ENCODE measurements around the gene HMGN4. TPM values are rescaled to one million over a fixed set of nuclear protein-coding genes. Genes with fewer than 3 reads are reported as not detected.
A peak's percentile ranks its signal among the peaks of the same experiment; 100 is the strongest.

The HMGN4 gene
- 10 to 100 TPM; 53.5 to 83.0 TPM for total RNA-seq

DNA sequence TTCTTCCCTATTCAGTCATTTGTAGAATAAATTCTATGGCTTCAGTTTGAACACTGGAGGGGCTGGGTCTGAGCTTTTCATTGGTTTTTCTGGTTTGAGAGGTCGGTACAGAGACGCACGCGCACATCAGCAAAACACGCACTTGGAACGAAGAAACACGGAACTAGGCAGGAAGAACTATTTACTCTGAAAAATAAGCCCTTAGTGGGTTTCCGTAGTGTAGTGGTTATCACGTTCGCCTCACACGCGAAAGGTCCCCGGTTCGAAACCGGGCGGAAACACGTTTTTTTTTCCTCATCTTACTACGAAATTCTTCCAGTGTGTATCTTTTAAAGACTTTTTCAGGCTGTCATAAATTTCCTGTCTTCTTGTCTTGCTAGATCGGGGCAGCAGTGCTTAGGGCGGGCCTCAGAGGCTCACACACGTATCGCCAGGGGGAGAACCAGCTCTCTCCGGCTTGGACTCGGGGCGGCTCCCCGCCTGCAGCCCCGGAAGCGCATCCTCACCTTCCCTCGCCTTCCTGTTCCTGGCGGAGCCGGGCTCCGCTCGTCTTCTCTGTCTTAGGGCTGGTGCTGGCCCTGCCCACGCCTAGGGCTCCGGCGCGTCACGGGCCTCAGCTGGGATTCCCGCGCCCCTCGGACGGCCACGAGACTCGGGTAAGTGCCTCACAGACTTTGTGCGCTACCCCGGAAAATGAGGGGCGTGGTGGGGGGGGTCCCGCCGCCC is at the start of gene HMGN4:
TSS of gene HMGN4 (plus strand) at position 521 of the 726 bp plus-strand sequence. CDS start 6,841 bp downstream, outside the sequence.
- no peaks in the 10 kb centered on the region for H3K36me3 ChIP-seq
- no peaks in the 10 kb centered on the region for H3K4me1 ChIP-seq (replicated peaks)
- H3K9me3 ChIP-seq: no peaks in the 10 kb centered on the region
- H3K27ac ChIP-seq: peak within 1 kb of the TSS; percentile 90 to 91
- no peaks in the 10 kb centered on the region for H3K27me3 ChIP-seq (replicated peaks; ENCODE audit: insufficient read depth)
- intact Hi-C loops (cut with DNase I): loop anchor here (5.0 kb wide), 1 partner anchor 66 kb away; no protein-coding TSS in a partner anchor
- TF ChIP-seq POLR2AphosphoS5 (IDR thresholded peaks at IDR 0.05) (peak; percentile 66), POLR2A (IDR thresholded peaks at IDR 0.05) (peak; percentile 29)
- TF ChIP-seq, protein P1, sequence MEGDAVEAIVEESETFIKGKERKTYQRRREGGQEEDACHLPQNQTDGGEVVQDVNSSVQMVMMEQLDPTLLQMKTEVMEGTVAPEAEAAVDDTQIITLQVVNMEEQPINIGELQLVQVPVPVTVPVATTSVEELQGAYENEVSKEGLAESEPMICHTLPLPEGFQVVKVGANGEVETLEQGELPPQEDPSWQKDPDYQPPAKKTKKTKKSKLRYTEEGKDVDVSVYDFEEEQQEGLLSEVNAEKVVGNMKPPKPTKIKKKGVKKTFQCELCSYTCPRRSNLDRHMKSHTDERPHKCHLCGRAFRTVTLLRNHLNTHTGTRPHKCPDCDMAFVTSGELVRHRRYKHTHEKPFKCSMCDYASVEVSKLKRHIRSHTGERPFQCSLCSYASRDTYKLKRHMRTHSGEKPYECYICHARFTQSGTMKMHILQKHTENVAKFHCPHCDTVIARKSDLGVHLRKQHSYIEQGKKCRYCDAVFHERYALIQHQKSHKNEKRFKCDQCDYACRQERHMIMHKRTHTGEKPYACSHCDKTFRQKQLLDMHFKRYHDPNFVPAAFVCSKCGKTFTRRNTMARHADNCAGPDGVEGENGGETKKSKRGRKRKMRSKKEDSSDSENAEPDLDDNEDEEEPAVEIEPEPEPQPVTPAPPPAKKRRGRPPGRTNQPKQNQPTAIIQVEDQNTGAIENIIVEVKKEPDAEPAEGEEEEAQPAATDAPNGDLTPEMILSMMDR (IDR thresholded peaks at IDR 0.05): peak in 1 of 4 experiments; percentile 22
- WGBS: under 1% methylated on average over 49 of the region's 49 CpGs
- peak within 1 kb of the TSS; percentile 68 to 72 for H3K4me3 ChIP-seq
- DNase-seq (ENCODE audit: low spot score): peak; percentile 79

DNA sequence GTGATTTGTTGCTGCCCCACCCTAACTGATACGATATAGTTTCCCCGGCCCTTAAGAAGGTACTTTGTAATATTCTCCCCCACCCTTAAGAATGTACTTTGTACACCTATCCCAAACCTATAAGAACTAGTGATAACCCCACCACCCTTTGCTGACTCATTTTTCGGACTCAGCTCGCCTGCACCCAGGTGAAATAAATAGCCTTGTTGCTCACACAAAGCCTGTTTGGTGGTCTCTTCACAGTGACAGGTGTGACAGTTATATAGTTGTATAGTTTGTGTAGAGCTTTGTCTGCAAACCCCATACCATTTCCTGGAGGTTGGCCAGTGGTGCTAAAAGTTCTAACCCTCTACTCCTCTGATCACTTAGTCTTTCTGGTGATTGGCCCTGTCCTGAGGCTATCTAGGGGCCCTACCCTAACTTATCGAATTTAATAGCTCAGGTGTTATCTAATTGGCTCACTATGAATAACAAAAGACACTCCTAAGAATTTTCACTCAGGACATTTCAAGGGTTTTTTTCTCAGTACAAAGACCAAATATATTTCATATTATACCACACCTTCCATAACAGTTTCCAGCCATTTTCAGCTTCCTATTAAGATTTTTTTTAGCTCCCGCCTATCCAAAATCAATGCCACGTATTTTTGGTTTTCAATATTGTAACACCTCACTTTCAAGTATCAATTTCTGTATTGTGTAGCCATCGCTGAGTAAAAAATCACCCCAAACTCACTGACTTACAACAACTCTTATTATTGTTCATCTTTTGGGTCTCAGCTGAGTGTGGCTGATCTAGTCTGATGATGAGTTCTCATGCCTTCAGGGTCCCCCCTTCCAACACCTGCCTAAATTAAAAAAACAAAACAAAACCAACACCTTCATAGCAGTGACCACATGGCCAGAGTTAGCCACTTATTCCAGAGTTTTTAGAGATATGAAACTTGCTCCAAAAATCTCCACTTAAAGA is 47.9 kb upstream of the HMGN4 start:
- no peaks in the 10 kb centered on the region for H3K36me3 ChIP-seq
- H3K27ac ChIP-seq: no peak overlapping the region
- no peaks in the 10 kb centered on the region for H3K9me3 ChIP-seq
- intact Hi-C loops (cut with DNase I): no loop called here
- TF ChIP-seq, protein P1 (IDR thresholded peaks at IDR 0.05): no peak
- TF ChIP-seq POLR2A (IDR thresholded peaks at IDR 0.05): no peak
- TF ChIP-seq POLR2AphosphoS5 (IDR thresholded peaks at IDR 0.05): no peak
- no peak overlapping the region for H3K4me3 ChIP-seq
- H3K27me3 ChIP-seq (replicated peaks; ENCODE audit: insufficient read depth): no peaks in the 10 kb centered on the region
- H3K4me1 ChIP-seq (replicated peaks): no peaks in the 10 kb centered on the region
- WGBS: 81% methylated on average over 8 of the region's 8 CpGs
- DNase-seq (ENCODE audit: low spot score): no peak

DNA sequence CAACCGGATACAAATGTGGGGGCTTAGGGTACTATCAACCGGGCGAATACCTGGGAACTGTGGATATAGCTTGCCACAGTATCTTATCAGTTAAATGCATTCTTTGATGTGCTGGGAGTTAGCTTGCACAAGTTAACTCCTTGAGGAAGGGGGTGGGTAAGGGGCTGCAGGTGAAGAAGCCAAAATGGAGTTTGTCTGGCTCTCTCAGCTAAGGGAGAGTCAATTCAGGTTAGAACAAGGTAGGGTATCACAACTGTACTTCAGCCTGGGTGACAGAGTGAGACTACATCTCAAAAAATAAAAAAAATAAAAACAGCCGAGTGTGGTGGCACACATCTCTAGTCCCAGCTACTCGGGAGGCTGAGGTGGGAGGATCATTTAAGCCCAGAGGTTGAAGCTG is 46.6 kb upstream of the HMGN4 start:
- DNase-seq (ENCODE audit: low spot score): no peak
- 73% methylated on average over 5 of the region's 5 CpGs for WGBS
- H3K27ac ChIP-seq: no peak overlapping the region
- H3K9me3 ChIP-seq: no peaks in the 10 kb centered on the region
- no peak overlapping the region for H3K4me3 ChIP-seq
- H3K36me3 ChIP-seq: no peaks in the 10 kb centered on the region
- intact Hi-C loops (cut with DNase I): no loop called here
- TF ChIP-seq, protein P1 (IDR thresholded peaks at IDR 0.05): no peak
- TF ChIP-seq POLR2AphosphoS5 (IDR thresholded peaks at IDR 0.05) (no peak), POLR2A (IDR thresholded peaks at IDR 0.05) (no peak)
- H3K27me3 ChIP-seq (replicated peaks; ENCODE audit: insufficient read depth): no peaks in the 10 kb centered on the region
- no peaks in the 10 kb centered on the region for H3K4me1 ChIP-seq (replicated peaks)

DNA sequence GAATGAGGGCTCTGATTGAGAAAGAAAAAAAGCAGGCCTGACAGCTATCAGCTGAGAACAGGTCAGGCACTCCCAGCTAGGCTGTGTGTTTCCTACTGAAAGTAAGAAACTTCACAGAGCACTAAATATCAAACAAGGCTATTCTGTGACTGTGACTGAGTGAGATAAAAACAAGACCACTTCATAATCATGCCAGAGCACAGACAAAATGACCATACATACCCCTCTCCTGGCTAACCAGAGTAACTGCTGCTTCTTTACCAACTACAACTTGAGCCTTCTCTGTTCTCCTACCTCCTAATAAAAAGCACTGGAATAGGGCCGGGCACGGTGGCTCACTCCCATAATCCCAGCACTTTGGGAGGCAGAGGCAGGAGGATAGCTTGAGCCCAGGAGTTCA is 44.9 kb upstream of the HMGN4 start:
- TF ChIP-seq, protein P1 (IDR thresholded peaks at IDR 0.05): no peak
- TF ChIP-seq POLR2AphosphoS5 (IDR thresholded peaks at IDR 0.05) (no peak), POLR2A (IDR thresholded peaks at IDR 0.05) (no peak)
- Histone ChIP-seq H3K27ac (no peak overlapping the region), H3K4me1 (replicated peaks) (no peaks in the 10 kb centered on the region), H3K36me3 (no peaks in the 10 kb centered on the region), H3K27me3 (replicated peaks; ENCODE audit: insufficient read depth) (no peaks in the 10 kb centered on the region), H3K4me3 (no peak overlapping the region), H3K9me3 (no peaks in the 10 kb centered on the region)
- no peak for DNase-seq (ENCODE audit: low spot score)
- intact Hi-C loops (cut with DNase I): no loop called here
- 65% methylated on average over 2 of the region's 2 CpGs for WGBS

Data from prostate gland (tissue), 2 donors.